Natural killer cell (primary cell): ENCODE results near the gene ZSCAN21. TPM values are rescaled to one million over a fixed set of nuclear protein-coding genes. Genes with fewer than 3 reads are reported as not detected.

Source experiments
- ATAC-seq, 3 donors: fragments of 150-1000 bp in 2 of 3; fragments of 200-7000 bp in 1 of 3; cut with Tn5 transposase; 1 replicate in 1 of 3; 2 replicates in 2 of 3; pipeline ENCODE4 v1.10.0; 2021; ENCODE audit warnings: mild to moderate bottlenecking in 2 of 3, moderate library complexity in 2 of 3
- DNase-seq, 2 donors: peaks; one replicate each; pipeline versions ENCODE4 v3.0.0 to v3.0.0-alpha.2; 2013 to 2021; ENCODE audit warnings: mixed read lengths in 1 of 2
- H3K27ac ChIP-seq: one replicate; pipeline ENCODE4 v1.5.1; 2013; ENCODE audit warnings: mild to moderate bottlenecking, low read length
- H3K27me3 ChIP-seq: one replicate; pipeline ENCODE4 v1.6.1; 2013; ENCODE audit warnings: low read length; ENCODE audit not compliant: control insufficient read depth, insufficient read depth
- H3K36me3 ChIP-seq: one replicate; pipeline ENCODE4 v1.6.1; 2013; ENCODE audit warnings: low read length; ENCODE audit not compliant: control insufficient read depth, insufficient read depth
- H3K4me1 ChIP-seq: one replicate; pipeline ENCODE4 v1.6.1; 2013; ENCODE audit warnings: low read length; ENCODE audit not compliant: control insufficient read depth, insufficient read depth
- H3K4me3 ChIP-seq: one replicate; pipeline ENCODE4 v1.5.1; 2013; ENCODE audit warnings: low read length
- H3K9me3 ChIP-seq: one replicate; pipeline ENCODE4 v1.6.1; 2013; ENCODE audit warnings: low read length; ENCODE audit not compliant: control insufficient read depth, insufficient read depth
- H3K27ac Mint-ChIP-seq, 2 donors: one replicate each; pipeline ENCODE4 v1.8.0; 2022; ENCODE audit warnings: mild to moderate bottlenecking in 2 of 2, mixed read lengths in 2 of 2, moderate library complexity in 1 of 2
- H3K27me3 Mint-ChIP-seq, 2 donors: one replicate each; pipeline ENCODE4 v1.8.0; 2022; ENCODE audit warnings: low read depth in 2 of 2, mixed read lengths in 2 of 2
- H3K36me3 Mint-ChIP-seq: one replicate; pipeline ENCODE4 v1.8.0; 2022; ENCODE audit warnings: mixed read lengths
- H3K4me1 Mint-ChIP-seq, 2 donors: one replicate each; pipeline ENCODE4 v1.8.0; 2022; ENCODE audit warnings: mixed read lengths in 2 of 2
- H3K4me3 Mint-ChIP-seq: one replicate; pipeline ENCODE4 v1.8.0; 2022; ENCODE audit warnings: mild to moderate bottlenecking, moderate library complexity, mixed read lengths
- H3K9me3 Mint-ChIP-seq, 2 donors: one replicate each; pipeline ENCODE4 v1.8.0; 2022; ENCODE audit warnings: mixed read lengths in 2 of 2
- WGBS: methylation state at CpG from one replicate; pipeline ENCODE4 v1.1.7; 2013; ENCODE audit warnings: missing lambda C conversion rate; ENCODE audit not compliant: insufficient coverage; 5-methylcytosine and 5-hydroxymethylcytosine counted together
- intact Hi-C: fragments of 100-400 bp; cut with micrococcal nuclease; formaldehyde crosslinking; loops from one replicate; pipeline ENCODE4 v1.14.2; 2022
- total RNA-seq, 4 donors: library from RNA; stranded (reverse); fragments of 120-200 nt in 1 of 4; gene quantifications; one replicate each; pipeline versions ENCODE4 v1.2.3 to v1.2.4, GENCODE V29; 2013 to 2022
- TF ChIP-seq, protein P1 (sequence below): fragments of 200-600 bp; IDR thresholded peaks from one replicate; pipeline ENCODE4 v1.8.0; 2022; ENCODE audit warnings: antibody characterized with exemption

The ZSCAN21 gene
- total RNA-seq, 3 donors from 2014 or later (not counting 1 experiment from before 2014, with no cell fraction given) = 6.2 to 8.9 (median 7.2) TPM

DNA sequence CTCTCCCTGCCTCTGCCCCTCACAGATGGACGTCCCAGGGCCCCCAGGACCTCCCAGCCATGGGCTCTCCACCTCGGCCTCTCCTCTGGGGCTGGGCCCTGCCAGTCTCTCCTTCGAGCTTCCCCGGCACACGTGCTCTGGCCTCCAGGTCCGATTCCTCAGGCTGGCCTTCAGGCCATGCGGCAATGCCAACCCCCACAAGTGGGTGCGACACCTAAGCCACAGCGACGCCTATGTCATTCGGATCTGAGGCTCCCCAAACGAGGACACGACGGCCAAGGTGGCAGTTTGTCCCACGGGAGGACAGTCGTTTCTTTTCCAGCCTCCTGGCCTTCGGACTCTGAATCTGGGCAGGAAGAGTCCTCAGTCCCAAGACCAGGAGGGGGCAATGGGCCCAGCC lies 57.1 kb downstream of the ZSCAN21 start:
- WGBS = 87% methylated on average over 17 of the region's 17 CpGs

DNA sequence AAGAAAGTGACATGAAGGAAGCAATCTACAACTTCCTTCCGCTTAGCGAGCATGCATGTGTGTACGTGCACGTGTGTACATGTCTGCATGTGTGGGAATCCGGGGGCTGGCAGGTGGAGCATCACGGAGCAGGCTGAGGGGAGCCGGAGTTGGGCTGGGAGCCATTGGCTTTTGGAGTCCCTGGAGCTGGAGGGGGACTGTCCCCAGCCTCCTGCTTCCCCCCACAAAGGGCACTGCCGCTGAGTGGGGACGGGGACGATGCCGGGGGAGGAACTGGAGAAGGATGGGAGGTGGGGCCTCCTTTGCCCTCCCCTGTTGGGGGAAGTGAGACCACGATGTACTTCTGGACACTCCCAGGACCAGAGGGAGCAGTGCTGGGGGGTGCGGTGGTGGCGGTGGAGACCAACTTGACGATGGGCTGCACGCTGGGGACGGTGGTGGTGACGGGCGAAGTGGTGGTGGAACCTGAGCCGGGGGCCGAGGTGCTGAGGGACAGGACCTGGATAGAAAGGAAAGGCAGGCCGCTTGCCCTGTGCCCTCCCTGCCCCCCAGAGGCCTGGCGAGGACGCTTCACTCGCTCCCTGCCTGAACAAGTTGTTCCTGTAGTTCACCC lies 57.7 kb downstream of the ZSCAN21 start:
- intact Hi-C loops = loop anchor here (10.0 kb wide), 1 partner anchor 568 kb away; the partner anchor contains the start of gene GNB2
- no peaks in the 10 kb centered on the region for H3K9me3 Mint-ChIP-seq
- ATAC-seq (no peak), DNase-seq (no peak)
- H3K9me3 ChIP-seq = no peaks in the 10 kb centered on the region
- no peaks in the 10 kb centered on the region for H3K36me3 Mint-ChIP-seq
- H3K36me3 ChIP-seq = peaks cover 39% of the 10 kb centered on the region
- peaks cover 5% of the 10 kb centered on the region for H3K4me1 ChIP-seq
- no peak overlapping the region for H3K27ac ChIP-seq
- no peak overlapping the region for H3K4me3 Mint-ChIP-seq
- no peaks in the 10 kb centered on the region for H3K27me3 Mint-ChIP-seq
- no peak overlapping the region for H3K4me3 ChIP-seq
- WGBS = 95% methylated on average over 25 of the region's 25 CpGs
- TF ChIP-seq, protein P1, sequence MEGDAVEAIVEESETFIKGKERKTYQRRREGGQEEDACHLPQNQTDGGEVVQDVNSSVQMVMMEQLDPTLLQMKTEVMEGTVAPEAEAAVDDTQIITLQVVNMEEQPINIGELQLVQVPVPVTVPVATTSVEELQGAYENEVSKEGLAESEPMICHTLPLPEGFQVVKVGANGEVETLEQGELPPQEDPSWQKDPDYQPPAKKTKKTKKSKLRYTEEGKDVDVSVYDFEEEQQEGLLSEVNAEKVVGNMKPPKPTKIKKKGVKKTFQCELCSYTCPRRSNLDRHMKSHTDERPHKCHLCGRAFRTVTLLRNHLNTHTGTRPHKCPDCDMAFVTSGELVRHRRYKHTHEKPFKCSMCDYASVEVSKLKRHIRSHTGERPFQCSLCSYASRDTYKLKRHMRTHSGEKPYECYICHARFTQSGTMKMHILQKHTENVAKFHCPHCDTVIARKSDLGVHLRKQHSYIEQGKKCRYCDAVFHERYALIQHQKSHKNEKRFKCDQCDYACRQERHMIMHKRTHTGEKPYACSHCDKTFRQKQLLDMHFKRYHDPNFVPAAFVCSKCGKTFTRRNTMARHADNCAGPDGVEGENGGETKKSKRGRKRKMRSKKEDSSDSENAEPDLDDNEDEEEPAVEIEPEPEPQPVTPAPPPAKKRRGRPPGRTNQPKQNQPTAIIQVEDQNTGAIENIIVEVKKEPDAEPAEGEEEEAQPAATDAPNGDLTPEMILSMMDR = no peak
- peaks cover 0 to 10% of the 10 kb centered on the region in 2 donors for H3K4me1 Mint-ChIP-seq
- H3K27me3 ChIP-seq = no peaks in the 10 kb centered on the region
- H3K27ac Mint-ChIP-seq = no peak overlapping the region

More for the DNA sequence above, 57.1 kb downstream of the ZSCAN21 start:
- H3K27ac Mint-ChIP-seq = no peak overlapping the region
- H3K4me3 ChIP-seq = no peak overlapping the region
- H3K9me3 ChIP-seq = no peaks in the 10 kb centered on the region
- no peak overlapping the region for H3K27ac ChIP-seq
- TF ChIP-seq, protein P1 = no peak
- peaks cover under 1 to 11% of the 10 kb centered on the region in 2 donors for H3K4me1 Mint-ChIP-seq
- DNase-seq = no peak
- peaks cover 33% of the 10 kb centered on the region for H3K36me3 ChIP-seq
- intact Hi-C loops = loop anchor here (10.0 kb wide), 1 partner anchor 568 kb away; the partner anchor contains the start of gene GNB2
- H3K4me1 ChIP-seq = peaks cover 10% of the 10 kb centered on the region
- H3K9me3 Mint-ChIP-seq = no peaks in the 10 kb centered on the region
- no peaks in the 10 kb centered on the region for H3K27me3 Mint-ChIP-seq
- H3K4me3 Mint-ChIP-seq = no peak overlapping the region
- no peak for ATAC-seq
- no peaks in the 10 kb centered on the region for H3K27me3 ChIP-seq
- no peaks in the 10 kb centered on the region for H3K36me3 Mint-ChIP-seq

DNA sequence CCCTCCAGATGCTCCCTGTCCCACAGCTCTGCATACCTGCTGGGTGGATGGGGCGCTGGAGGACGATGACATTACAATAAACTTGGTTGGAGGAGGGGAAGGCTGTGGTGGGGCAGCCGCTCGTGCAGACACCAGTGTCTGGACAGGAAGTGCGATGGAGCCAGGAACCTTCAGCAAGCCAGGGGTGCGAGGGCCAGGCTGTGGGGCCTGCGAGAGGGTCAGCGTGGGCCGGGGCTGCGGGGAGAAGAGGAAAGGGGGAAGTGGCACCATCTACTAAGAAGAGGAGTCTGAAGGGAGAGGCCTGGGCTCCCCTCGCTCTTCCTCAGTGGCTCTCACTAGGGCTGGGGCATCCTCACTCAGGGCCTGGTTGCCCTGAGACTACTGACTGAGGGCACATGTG lies 58.3 kb downstream of the ZSCAN21 start:
- no peaks in the 10 kb centered on the region for H3K4me1 ChIP-seq
- intact Hi-C loops = loop anchor here (10.0 kb wide), 1 partner anchor 567 kb away; the partner anchor contains the start of gene GNB2
- DNase-seq = no peak
- Mint-ChIP-seq H3K9me3 (no peaks in the 10 kb centered on the region), H3K27me3 (no peaks in the 10 kb centered on the region), H3K36me3 (no peaks in the 10 kb centered on the region), H3K4me3 (no peak overlapping the region), H3K27ac (no peak overlapping the region), H3K4me1 (peaks cover 0 to 5% of the 10 kb centered on the region in 2 donors)
- no peak overlapping the region for H3K27ac ChIP-seq
- TF ChIP-seq, protein P1 = no peak
- 90% methylated on average over 11 of the region's 11 CpGs for WGBS
- H3K4me3 ChIP-seq = no peak overlapping the region
- peaks cover 43% of the 10 kb centered on the region for H3K36me3 ChIP-seq
- no peak for ATAC-seq
- no peaks in the 10 kb centered on the region for H3K9me3 ChIP-seq
- no peaks in the 10 kb centered on the region for H3K27me3 ChIP-seq
